HL-60 (cell line): ENCODE measurements around the gene DNAJB5.

Experiments used
- DNase-seq, 2 experiments: peaks; one replicate each; pipeline ENCODE4 v3.0.0-alpha.2; 2010 to 2020; ENCODE audit warnings: low read depth in 1 of 2, low spot score in 1 of 2
- H3K27ac ChIP-seq: fragments of 250-450 bp; sonication (Bioruptor Pico); replicated peaks from 2 replicates; pipeline ENCODE4 v1.5.1; 2020; ENCODE audit warnings: mild to moderate bottlenecking, moderate library complexity
- H3K27me3 ChIP-seq: fragments of 250-450 bp; sonication (Bioruptor Pico); 2 replicates; pipeline ENCODE4 v1.5.1; 2021; ENCODE audit warnings: mild to moderate bottlenecking, moderate library complexity; ENCODE audit not compliant: insufficient read depth, poor library complexity, severe bottlenecking
- H3K4me3 ChIP-seq: replicated peaks from 2 replicates; pipeline ENCODE4 v1.5.1; 2011; ENCODE audit warnings: mild to moderate bottlenecking, control low read depth, low read length; ENCODE audit not compliant: insufficient read depth
- CTCF ChIP-seq: IDR thresholded peaks from one replicate; pipeline ENCODE4 v1.5.1; 2011; ENCODE audit warnings: low read length, control low read depth, inconsistent platforms; ENCODE audit not compliant: insufficient read depth
- GABPA ChIP-seq: IDR thresholded peaks from 2 replicates; pipeline ENCODE4 v1.6.1; 2012; ENCODE audit warnings: low read depth
- POLR2AphosphoS5 ChIP-seq: IDR thresholded peaks from 2 replicates; pipeline ENCODE4 v1.6.1; 2012; ENCODE audit warnings: low read depth
- REST ChIP-seq: IDR thresholded peaks from 2 replicates; pipeline ENCODE4 v1.6.1; 2012; ENCODE audit warnings: low read depth; ENCODE audit not compliant: insufficient replicate concordance
- SPI1 ChIP-seq: IDR thresholded peaks from 2 replicates; pipeline ENCODE4 v1.6.1; 2012; ENCODE audit warnings: low read depth, mild to moderate bottlenecking, borderline replicate concordance

The DNAJB5 gene

GRCh38 chr9:34991607-34992375 lies 2.2 kb downstream of the DNAJB5 start:
- DNase-seq, result no peak
- Histone ChIP-seq H3K27me3 (peaks cover 9% of the 10 kb centered on the region), H3K27ac (no peak overlapping the region), H3K4me3 (no peak overlapping the region)
- TF ChIP-seq GABPA (no peak), CTCF (no peak), REST (no peak), POLR2AphosphoS5 (no peak)

GRCh38 chr9:34992376-34992951 lies 2.9 kb downstream of the DNAJB5 start:
- DNase-seq, result no peak
- Histone ChIP-seq H3K4me3 (no peak overlapping the region), H3K27me3 (peaks cover 9% of the 10 kb centered on the region), H3K27ac (no peak overlapping the region)
- TF ChIP-seq REST (no peak), GABPA (no peak), SPI1 (no peak), POLR2AphosphoS5 (no peak), CTCF (no peak)

- H3K27me3 ChIP-seq, result peaks cover 6% of the 10 kb centered on the region
- H3K27ac ChIP-seq, result no peak overlapping the region
- DNase-seq, result no peak
- TF ChIP-seq SPI1, result no peak
- no peak for TF ChIP-seq REST
- no peak for TF ChIP-seq POLR2AphosphoS5
- TF ChIP-seq CTCF, result no peak
- TF ChIP-seq GABPA, result no peak
- H3K4me3 ChIP-seq, result no peak overlapping the region
Measured at GRCh38 chr9:34993502-34994259, 4.1 kb downstream of the DNAJB5 start.
